ENCODE data around the gene TPM3. TPM values are rescaled to one million over a fixed set of nuclear protein-coding genes. Genes with fewer than 3 reads are reported as not detected.
"Not testable (repeated sequence)": the region's sequence is repeated elsewhere in the genome, so short reads cannot be mapped to it uniquely, and the experiment has no call there.

The TPM3 gene
- total RNA-seq, 1 experiment from 2014 or later: 1,067 TPM

GRCh38 chr1:154154534-154155191, 37.2 kb downstream of the TPM3 start, which contains the start of gene NUP210L:
NUP210L (minus strand) TSS chr1:154155073.
- Histone ChIP-seq H3K36me3 (peaks cover 52% of the 10 kb centered on the region), H3K9me3 (no peaks in the 10 kb centered on the region), H3K4me3 (no peak within 1 kb of the TSS), H3K27me3 (no peaks in the 10 kb centered on the region)
- no peak for DNase-seq

GRCh38 chr1:154154053-154154452, 37.8 kb downstream of the TPM3 start:
- no peaks in the 10 kb centered on the region for H3K27me3 ChIP-seq
- DNase-seq: no peak
- peaks cover 45% of the 10 kb centered on the region for H3K36me3 ChIP-seq
- no peaks in the 10 kb centered on the region for H3K9me3 ChIP-seq
- H3K4me3 ChIP-seq: no peak overlapping the region

GRCh38 chr1:154151311-154151710, 40.6 kb downstream of the TPM3 start:
- Histone ChIP-seq H3K36me3 (peaks cover 18% of the 10 kb centered on the region), H3K4me3 (no peak overlapping the region), H3K9me3 (no peaks in the 10 kb centered on the region), H3K27me3 (no peaks in the 10 kb centered on the region)
- no peak for DNase-seq

- no peak for DNase-seq
- H3K9me3 ChIP-seq: no peaks in the 10 kb centered on the region
- H3K36me3 ChIP-seq: no peaks in the 10 kb centered on the region
- no peaks in the 10 kb centered on the region for H3K27me3 ChIP-seq
- H3K4me3 ChIP-seq: no peak overlapping the region
Measured at GRCh38 chr1:154148807-154149206, 43.1 kb downstream of the TPM3 start.

- H3K4me3 ChIP-seq, H3K27me3 ChIP-seq, H3K36me3 ChIP-seq, DNase-seq, H3K9me3 ChIP-seq: not testable (repeated sequence)
Measured at GRCh38 chr1:154147505-154147904, 44.4 kb downstream of the TPM3 start.

- Histone ChIP-seq H3K9me3 (no peaks in the 10 kb centered on the region), H3K4me3 (no peak overlapping the region), H3K27me3 (no peaks in the 10 kb centered on the region), H3K36me3 (no peaks in the 10 kb centered on the region)
- DNase-seq: no peak
Measured at GRCh38 chr1:154145986-154146385, 45.9 kb downstream of the TPM3 start.

- no peak for DNase-seq
- Histone ChIP-seq H3K27me3 (no peaks in the 10 kb centered on the region), H3K36me3 (no peaks in the 10 kb centered on the region), H3K4me3 (no peak overlapping the region), H3K9me3 (no peaks in the 10 kb centered on the region)
Measured at GRCh38 chr1:154142358-154142757, 49.5 kb downstream of the TPM3 start.

GRCh38 chr1:154141240-154141639, 50.7 kb downstream of the TPM3 start:
- DNase-seq: peak; percentile 58
- Histone ChIP-seq H3K27me3 (no peaks in the 10 kb centered on the region), H3K4me3 (no peak overlapping the region), H3K36me3 (no peaks in the 10 kb centered on the region), H3K9me3 (no peaks in the 10 kb centered on the region)

- Histone ChIP-seq H3K36me3 (no peaks in the 10 kb centered on the region), H3K4me3 (no peak overlapping the region), H3K9me3 (no peaks in the 10 kb centered on the region), H3K27me3 (no peaks in the 10 kb centered on the region)
- DNase-seq: no peak
Measured at GRCh38 chr1:154137888-154138287, 54.0 kb downstream of the TPM3 start.

- H3K4me3 ChIP-seq: no peak overlapping the region
- H3K36me3 ChIP-seq: no peaks in the 10 kb centered on the region
- H3K9me3 ChIP-seq: no peaks in the 10 kb centered on the region
- H3K27me3 ChIP-seq: no peaks in the 10 kb centered on the region
- DNase-seq: no peak
Measured at GRCh38 chr1:154133256-154133655, 58.6 kb downstream of the TPM3 start.

GRCh38 chr1:154129391-154129970, 62.4 kb downstream of the TPM3 start:
- Histone ChIP-seq H3K27me3 (no peaks in the 10 kb centered on the region), H3K9me3 (no peaks in the 10 kb centered on the region), H3K36me3 (no peaks in the 10 kb centered on the region), H3K4me3 (no peak overlapping the region)
- DNase-seq: no peak

- not testable (repeated sequence) for H3K27me3 ChIP-seq, H3K4me3 ChIP-seq, H3K36me3 ChIP-seq, H3K9me3 ChIP-seq, DNase-seq
Measured at GRCh38 chr1:154123205-154123604, 68.7 kb downstream of the TPM3 start.

- H3K27me3 ChIP-seq: no peaks in the 10 kb centered on the region
- H3K36me3 ChIP-seq: no peaks in the 10 kb centered on the region
- H3K4me3 ChIP-seq: no peak overlapping the region
- no peak for DNase-seq
- H3K9me3 ChIP-seq: no peaks in the 10 kb centered on the region
Measured at GRCh38 chr1:154117642-154118041, 74.3 kb downstream of the TPM3 start.

- no peak for DNase-seq
- H3K4me3 ChIP-seq: no peak overlapping the region
Measured at GRCh38 chr1:154115180-154115579, 76.7 kb downstream of the TPM3 start.

More at GRCh38 chr1:154115180-154115579, 76.7 kb downstream of the TPM3 start:
- no peaks in the 10 kb centered on the region for H3K9me3 ChIP-seq
- no peaks in the 10 kb centered on the region for H3K36me3 ChIP-seq
- no peaks in the 10 kb centered on the region for H3K27me3 ChIP-seq

Other genes starting within 250 kb of the TPM3 start
- gene DENND4B, start 245.4 kb downstream of the TPM3 start, total RNA-seq (2014; rRNA removed; shearing (Covaris generic); ENCODE audit: low replicate concordance): 7.7 and 9.3 TPM in 2 replicates
- 0.96 and 3.6 TPM in 2 replicates for gene CRTC2, start 233.5 kb downstream of the TPM3 start, total RNA-seq (2014; rRNA removed; shearing (Covaris generic); ENCODE audit: low replicate concordance)
- 154 and 223 TPM in 2 replicates for gene SLC39A1, start 228.6 kb downstream of the TPM3 start, total RNA-seq (2014; rRNA removed; shearing (Covaris generic); ENCODE audit: low replicate concordance)
- 12.8 and 35.3 TPM in 2 replicates for gene CREB3L4, start 224.2 kb downstream of the TPM3 start, total RNA-seq (2014; rRNA removed; shearing (Covaris generic); ENCODE audit: low replicate concordance)
- gene JTB, start 214.4 kb downstream of the TPM3 start, total RNA-seq (2014; rRNA removed; shearing (Covaris generic); ENCODE audit: low replicate concordance): 250 and 354 TPM in 2 replicates
- gene RAB13, start 205.8 kb downstream of the TPM3 start, total RNA-seq (2014; rRNA removed; shearing (Covaris generic); ENCODE audit: low replicate concordance): 11.3 and 13.3 TPM in 2 replicates
- 1,401 and 2,666 TPM in 2 replicates for gene RPS27, start 201.3 kb downstream of the TPM3 start, total RNA-seq (2014; rRNA removed; shearing (Covaris generic); ENCODE audit: low replicate concordance)
- not detected in 2 replicates for gene NUP210L, start 37.0 kb downstream of the TPM3 start, total RNA-seq (2014; rRNA removed; shearing (Covaris generic); ENCODE audit: low replicate concordance)
- not detected in 2 replicates for gene CFAP141, start 14.2 kb upstream of the TPM3 start, total RNA-seq (2014; rRNA removed; shearing (Covaris generic); ENCODE audit: low replicate concordance)
- gene UBAP2L, start 28.9 kb upstream of the TPM3 start, total RNA-seq (2014; rRNA removed; shearing (Covaris generic); ENCODE audit: low replicate concordance): 208 and 217 TPM in 2 replicates
- 212 and 243 TPM in 2 replicates for gene HAX1, start 80.5 kb upstream of the TPM3 start, total RNA-seq (2014; rRNA removed; shearing (Covaris generic); ENCODE audit: low replicate concordance)
- gene AQP10, start 129.0 kb upstream of the TPM3 start, total RNA-seq (2014; rRNA removed; shearing (Covaris generic); ENCODE audit: low replicate concordance): not detected in 2 replicates
- gene ATP8B2, start 133.4 kb upstream of the TPM3 start, total RNA-seq (2014; rRNA removed; shearing (Covaris generic); ENCODE audit: low replicate concordance): 58.1 and 74.8 TPM in 2 replicates
- 6.0 and 10.0 TPM in 2 replicates for gene IL6R, start 213.2 kb upstream of the TPM3 start, total RNA-seq (2014; rRNA removed; shearing (Covaris generic); ENCODE audit: low replicate concordance)